Activated T-cell treated with anti-CD3 and anti-CD28 coated beads, Interleukin-2, amount 50 U/mL, for 24 hours (primary cell): ENCODE results near the gene SPATA12.

Experiments used
- DNase-seq: peaks from one replicate; pipeline ENCODE4 v3.0.0-alpha.2; 2020
- H3K27ac Mint-ChIP-seq: 2 replicates; pipeline ENCODE4 v1.8.0; 2020; ENCODE audit warnings: mild to moderate bottlenecking, mixed read lengths
- H3K27me3 Mint-ChIP-seq: 2 replicates; pipeline ENCODE4 v1.8.0; 2020; ENCODE audit warnings: mixed read lengths
- H3K36me3 Mint-ChIP-seq: 2 replicates; pipeline ENCODE4 v1.8.0; 2020; ENCODE audit warnings: low read depth, mixed read lengths
- H3K4me1 Mint-ChIP-seq: 2 replicates; pipeline ENCODE4 v1.8.0; 2020; ENCODE audit warnings: low read depth, mixed read lengths
- H3K4me3 Mint-ChIP-seq: 2 replicates; pipeline ENCODE4 v1.8.0; 2020; ENCODE audit warnings: mild to moderate bottlenecking, moderate library complexity, mixed read lengths
- H3K9me3 Mint-ChIP-seq: 2 replicates; pipeline ENCODE4 v1.8.0; 2020; ENCODE audit warnings: mixed read lengths

SPATA12 gene

GRCh38 chr3:57060089-57060821, at the start of gene SPATA12:
Gene SPATA12, plus strand, starts transcription at chr3:57060664. Its CDS starts 13,031 bp downstream, at chr3:57073695.
- H3K27me3 Mint-ChIP-seq: peaks cover 11% of the 10 kb centered on the region
- no peak within 1 kb of the TSS for H3K4me3 Mint-ChIP-seq
- DNase-seq: no peak
- H3K4me1 Mint-ChIP-seq: no peaks in the 10 kb centered on the region
- no peak within 1 kb of the TSS for H3K27ac Mint-ChIP-seq
- H3K9me3 Mint-ChIP-seq: no peaks in the 10 kb centered on the region
- no peaks in the 10 kb centered on the region for H3K36me3 Mint-ChIP-seq

- H3K4me3 Mint-ChIP-seq: no peak overlapping the region
- H3K36me3 Mint-ChIP-seq: no peaks in the 10 kb centered on the region
- H3K27ac Mint-ChIP-seq: no peak overlapping the region
- DNase-seq: no peak
- no peaks in the 10 kb centered on the region for H3K27me3 Mint-ChIP-seq
- H3K9me3 Mint-ChIP-seq: no peaks in the 10 kb centered on the region
- H3K4me1 Mint-ChIP-seq: peaks cover 10% of the 10 kb centered on the region
Observed at GRCh38 chr3:57011022-57011421, 49.4 kb upstream of the SPATA12 start.

- no peak overlapping the region for H3K4me3 Mint-ChIP-seq
- no peak for DNase-seq
Observed at GRCh38 chr3:57012847-57013246, 47.6 kb upstream of the SPATA12 start.

GRCh38 chr3:57015350-57015729, 45.1 kb upstream of the SPATA12 start:
- no peaks in the 10 kb centered on the region for H3K9me3 Mint-ChIP-seq

More at GRCh38 chr3:57012847-57013246, 47.6 kb upstream of the SPATA12 start:
- Mint-ChIP-seq H3K27ac (no peak overlapping the region), H3K36me3 (no peaks in the 10 kb centered on the region), H3K4me1 (peaks cover 1% of the 10 kb centered on the region), H3K27me3 (peaks cover 4% of the 10 kb centered on the region), H3K9me3 (no peaks in the 10 kb centered on the region)

GRCh38 chr3:57015912-57016311, 44.6 kb upstream of the SPATA12 start:
- no peak for DNase-seq
- no peaks in the 10 kb centered on the region for H3K4me1 Mint-ChIP-seq
- H3K27me3 Mint-ChIP-seq: peaks cover 4% of the 10 kb centered on the region
- H3K4me3 Mint-ChIP-seq: no peak overlapping the region
- no peak overlapping the region for H3K27ac Mint-ChIP-seq
- no peaks in the 10 kb centered on the region for H3K9me3 Mint-ChIP-seq
- H3K36me3 Mint-ChIP-seq: no peaks in the 10 kb centered on the region

More at GRCh38 chr3:57015350-57015729, 45.1 kb upstream of the SPATA12 start:
- Mint-ChIP-seq H3K4me3 (no peak overlapping the region), H3K27ac (no peak overlapping the region), H3K4me1 (no peaks in the 10 kb centered on the region), H3K27me3 (peaks cover 4% of the 10 kb centered on the region), H3K36me3 (no peaks in the 10 kb centered on the region)
- no peak for DNase-seq

- no peak for DNase-seq
- Mint-ChIP-seq H3K9me3 (no peaks in the 10 kb centered on the region), H3K4me1 (no peaks in the 10 kb centered on the region), H3K27me3 (peaks cover 4% of the 10 kb centered on the region), H3K36me3 (no peaks in the 10 kb centered on the region), H3K27ac (no peak overlapping the region), H3K4me3 (no peak overlapping the region)
Observed at GRCh38 chr3:57017459-57017845, 43.0 kb upstream of the SPATA12 start.

GRCh38 chr3:57018246-57018645, 42.2 kb upstream of the SPATA12 start:
- Mint-ChIP-seq H3K4me1 (no peaks in the 10 kb centered on the region), H3K36me3 (no peaks in the 10 kb centered on the region), H3K4me3 (no peak overlapping the region), H3K9me3 (no peaks in the 10 kb centered on the region), H3K27me3 (peaks cover 5% of the 10 kb centered on the region), H3K27ac (no peak overlapping the region)
- no peak for DNase-seq

- Mint-ChIP-seq H3K27ac (no peak overlapping the region), H3K27me3 (peaks cover 6% of the 10 kb centered on the region), H3K4me1 (no peaks in the 10 kb centered on the region), H3K36me3 (no peaks in the 10 kb centered on the region), H3K9me3 (no peaks in the 10 kb centered on the region), H3K4me3 (no peak overlapping the region)
- DNase-seq: no peak
Observed at GRCh38 chr3:57019057-57019456, 41.4 kb upstream of the SPATA12 start.

GRCh38 chr3:57025237-57025636, 35.2 kb upstream of the SPATA12 start:
- Mint-ChIP-seq H3K27me3 (peaks cover 2% of the 10 kb centered on the region), H3K4me1 (no peaks in the 10 kb centered on the region), H3K9me3 (no peaks in the 10 kb centered on the region), H3K36me3 (no peaks in the 10 kb centered on the region), H3K4me3 (no peak overlapping the region), H3K27ac (no peak overlapping the region)
- no peak for DNase-seq

GRCh38 chr3:57026944-57027343, 33.5 kb upstream of the SPATA12 start:
- no peak for DNase-seq
- Mint-ChIP-seq H3K27me3 (peaks cover 2% of the 10 kb centered on the region), H3K27ac (no peak overlapping the region), H3K4me3 (no peak overlapping the region), H3K9me3 (no peaks in the 10 kb centered on the region), H3K4me1 (no peaks in the 10 kb centered on the region), H3K36me3 (no peaks in the 10 kb centered on the region)

GRCh38 chr3:57029383-57029782, 31.1 kb upstream of the SPATA12 start:
- H3K4me1 Mint-ChIP-seq: no peaks in the 10 kb centered on the region
- no peak overlapping the region for H3K4me3 Mint-ChIP-seq
- no peaks in the 10 kb centered on the region for H3K27me3 Mint-ChIP-seq
- DNase-seq: no peak
- H3K36me3 Mint-ChIP-seq: no peaks in the 10 kb centered on the region
- no peaks in the 10 kb centered on the region for H3K9me3 Mint-ChIP-seq
- H3K27ac Mint-ChIP-seq: no peak overlapping the region

GRCh38 chr3:57029924-57030323, 30.5 kb upstream of the SPATA12 start:
- Mint-ChIP-seq H3K4me3 (no peak overlapping the region), H3K36me3 (no peaks in the 10 kb centered on the region), H3K9me3 (no peaks in the 10 kb centered on the region), H3K27me3 (no peaks in the 10 kb centered on the region), H3K4me1 (no peaks in the 10 kb centered on the region), H3K27ac (no peak overlapping the region)
- no peak for DNase-seq

- Mint-ChIP-seq H3K36me3 (no peaks in the 10 kb centered on the region), H3K4me1 (no peaks in the 10 kb centered on the region), H3K9me3 (no peaks in the 10 kb centered on the region), H3K27me3 (no peaks in the 10 kb centered on the region), H3K27ac (no peak overlapping the region), H3K4me3 (no peak overlapping the region)
- DNase-seq: no peak
Observed at GRCh38 chr3:57030721-57031120, 29.7 kb upstream of the SPATA12 start.

GRCh38 chr3:57031631-57032541, 28.6 kb upstream of the SPATA12 start:
- no peak overlapping the region for H3K4me3 Mint-ChIP-seq
- H3K27ac Mint-ChIP-seq: no peak overlapping the region
- H3K4me1 Mint-ChIP-seq: no peaks in the 10 kb centered on the region
- no peak for DNase-seq
- H3K27me3 Mint-ChIP-seq: no peaks in the 10 kb centered on the region
- no peaks in the 10 kb centered on the region for H3K9me3 Mint-ChIP-seq
- H3K36me3 Mint-ChIP-seq: no peaks in the 10 kb centered on the region

- no peaks in the 10 kb centered on the region for H3K9me3 Mint-ChIP-seq
- no peak for DNase-seq
- peaks cover 5% of the 10 kb centered on the region for H3K27me3 Mint-ChIP-seq
- H3K4me1 Mint-ChIP-seq: no peaks in the 10 kb centered on the region
- H3K36me3 Mint-ChIP-seq: no peaks in the 10 kb centered on the region
- H3K27ac Mint-ChIP-seq: no peak overlapping the region
- H3K4me3 Mint-ChIP-seq: no peak overlapping the region
Observed at GRCh38 chr3:57036952-57037351, 23.5 kb upstream of the SPATA12 start.
